Amniotic stem cell (primary cell): ENCODE data around the gene PRDM2.

ENCODE experiments used
- DNase-seq: peaks from one replicate; lab custom pipeline; 2025; lab: John Stamatoyannopoulos, UW

The PRDM2 gene

GRCh38 chr1:13792419-13792818, 92.4 kb downstream of the PRDM2 start:
- no peak for DNase-seq

- no peak for DNase-seq
Observed at GRCh38 chr1:13793088-13793730, 93.2 kb downstream of the PRDM2 start.

- no peak for DNase-seq
Observed at GRCh38 chr1:13794231-13795187, 94.5 kb downstream of the PRDM2 start.

- DNase-seq = no peak
Observed at GRCh38 chr1:13797397-13797796, 97.4 kb downstream of the PRDM2 start.

- DNase-seq = no peak
Observed at GRCh38 chr1:13798120-13798519, 98.1 kb downstream of the PRDM2 start.

GRCh38 chr1:13799502-13800283, 99.7 kb downstream of the PRDM2 start:
- DNase-seq = no peak

GRCh38 chr1:13801232-13801631, 101.2 kb downstream of the PRDM2 start:
- DNase-seq = no peak

GRCh38 chr1:13801655-13802486, 101.9 kb downstream of the PRDM2 start:
- DNase-seq = no peak

GRCh38 chr1:13802782-13803545, 103.0 kb downstream of the PRDM2 start:
- no peak for DNase-seq

GRCh38 chr1:13803546-13804239, 103.7 kb downstream of the PRDM2 start:
- DNase-seq = no peak

GRCh38 chr1:13804240-13804633, 104.2 kb downstream of the PRDM2 start:
- no peak for DNase-seq

- DNase-seq = no peak
Observed at GRCh38 chr1:13805431-13805830, 105.4 kb downstream of the PRDM2 start.

- no peak for DNase-seq
Observed at GRCh38 chr1:13806108-13806507, 106.1 kb downstream of the PRDM2 start.

GRCh38 chr1:13807209-13807608, 107.2 kb downstream of the PRDM2 start:
- no peak for DNase-seq

GRCh38 chr1:13808729-13809131, 108.7 kb downstream of the PRDM2 start:
- DNase-seq = no peak

GRCh38 chr1:13809461-13810159, 109.6 kb downstream of the PRDM2 start:
- DNase-seq = no peak

- no peak for DNase-seq
Observed at GRCh38 chr1:13812456-13813397, 112.7 kb downstream of the PRDM2 start.

GRCh38 chr1:13813398-13814012, 113.5 kb downstream of the PRDM2 start:
- DNase-seq = no peak
